RWPE2 (cell line): ENCODE data around the gene MS4A10.
A peak's percentile ranks its signal among the peaks of the same experiment; 100 is the strongest.

Source experiments
- ATAC-seq: fragments of 200-7000 bp; cut with Tn5 transposase; 3 replicates; pipeline ENCODE4 v1.9.1; 2021; ENCODE audit warnings: low read depth
- DNase-seq: peaks from one replicate; pipeline ENCODE4 v3.0.0-alpha.2; 2020; ENCODE audit warnings: low spot score
- H3K27ac ChIP-seq: fragments of 450-650 bp; 2 replicates; pipeline ENCODE4 v1.5.1; 2017; ENCODE audit warnings: mild to moderate bottlenecking; ENCODE audit not compliant: poor library complexity, severe bottlenecking
- H3K27me3 ChIP-seq: fragments of 250-450 bp; sonication (Bioruptor Pico); 2 replicates; pipeline ENCODE4 v1.5.1; 2021; ENCODE audit warnings: mild to moderate bottlenecking, moderate library complexity; ENCODE audit not compliant: insufficient read depth, poor library complexity, severe bottlenecking
- H3K36me3 ChIP-seq: fragments of 250-450 bp; sonication (Bioruptor Pico); 2 replicates; pipeline ENCODE4 v1.5.1; 2020; ENCODE audit warnings: low read depth, mild to moderate bottlenecking, moderate library complexity
- H3K4me1 ChIP-seq: fragments of 250-450 bp; sonication (Bioruptor Pico); 2 replicates; pipeline ENCODE4 v1.5.1; 2021; ENCODE audit warnings: mild to moderate bottlenecking, moderate library complexity; ENCODE audit not compliant: insufficient read depth, poor library complexity, severe bottlenecking
- H3K4me3 ChIP-seq: fragments of 250-450 bp; sonication (Bioruptor Pico); 2 replicates; pipeline ENCODE4 v1.5.1; 2021; ENCODE audit warnings: mild to moderate bottlenecking, moderate library complexity; ENCODE audit not compliant: severe bottlenecking
- H3K9me3 ChIP-seq: fragments of 250-450 bp; sonication (Bioruptor Pico); 2 replicates; pipeline ENCODE4 v1.5.1; 2021; ENCODE audit warnings: mild to moderate bottlenecking, moderate library complexity; ENCODE audit not compliant: severe bottlenecking
- CTCF ChIP-seq: fragments of 450-650 bp; IDR thresholded peaks from one replicate; pipeline ENCODE4 v1.5.1; 2017; ENCODE audit warnings: mild to moderate bottlenecking, moderate library complexity; ENCODE audit not compliant: poor library complexity, severe bottlenecking

Gene MS4A10

GRCh38 chr11:60769811-60770210 lies 15.3 kb upstream of the MS4A10 start:
- Histone ChIP-seq H3K27me3 (no peaks in the 10 kb centered on the region), H3K4me1 (no peaks in the 10 kb centered on the region), H3K36me3 (no peaks in the 10 kb centered on the region), H3K27ac (no peak overlapping the region), H3K9me3 (no peaks in the 10 kb centered on the region), H3K4me3 (no peak overlapping the region)
- ATAC-seq (no peak), DNase-seq (no peak)
- TF ChIP-seq CTCF: no peak

- no peak overlapping the region for H3K4me3 ChIP-seq
- H3K36me3 ChIP-seq: no peaks in the 10 kb centered on the region
- H3K4me1 ChIP-seq: no peaks in the 10 kb centered on the region
- no peak overlapping the region for H3K27ac ChIP-seq
- no peaks in the 10 kb centered on the region for H3K9me3 ChIP-seq
- H3K27me3 ChIP-seq: no peaks in the 10 kb centered on the region
- DNase-seq: peak; percentile 32
- no peak for ATAC-seq
- TF ChIP-seq CTCF: no peak
These were observed 14.0 kb upstream of the MS4A10 start for GRCh38 chr11:60771146-60771545.

GRCh38 chr11:60771879-60772525 lies 13.1 kb upstream of the MS4A10 start:
- H3K36me3 ChIP-seq: no peaks in the 10 kb centered on the region
- H3K9me3 ChIP-seq: no peaks in the 10 kb centered on the region
- ATAC-seq (no peak), DNase-seq (no peak)
- no peaks in the 10 kb centered on the region for H3K27me3 ChIP-seq
- H3K4me1 ChIP-seq: no peaks in the 10 kb centered on the region
- no peak overlapping the region for H3K4me3 ChIP-seq
- H3K27ac ChIP-seq: no peak overlapping the region
- no peak for TF ChIP-seq CTCF

GRCh38 chr11:60772666-60773065 lies 12.5 kb upstream of the MS4A10 start:
- no peak overlapping the region for H3K27ac ChIP-seq
- H3K4me1 ChIP-seq: no peaks in the 10 kb centered on the region
- H3K27me3 ChIP-seq: no peaks in the 10 kb centered on the region
- ATAC-seq: no peak
- H3K4me3 ChIP-seq: no peak overlapping the region
- no peaks in the 10 kb centered on the region for H3K9me3 ChIP-seq
- H3K36me3 ChIP-seq: no peaks in the 10 kb centered on the region
- DNase-seq: no peak
- no peak for TF ChIP-seq CTCF

GRCh38 chr11:60774726-60775125 lies 10.4 kb upstream of the MS4A10 start:
- H3K27me3 ChIP-seq: no peaks in the 10 kb centered on the region
- H3K4me1 ChIP-seq: no peaks in the 10 kb centered on the region
- DNase-seq (no peak), ATAC-seq (no peak)
- no peaks in the 10 kb centered on the region for H3K36me3 ChIP-seq
- no peaks in the 10 kb centered on the region for H3K9me3 ChIP-seq
- H3K4me3 ChIP-seq: no peak overlapping the region
- TF ChIP-seq CTCF: no peak
- no peak overlapping the region for H3K27ac ChIP-seq
